Thyroid gland (tissue), 4 donors: ENCODE measurements around the gene JSRP1.

Source experiments
- POLR2A ChIP-seq, 2 donors: fragments of 450-650 bp; IDR thresholded peaks; one replicate each; pipeline ENCODE4 v1.6.1; 2017; ENCODE audit warnings: antibody characterized with exemption in 2 of 2, mild to moderate bottlenecking in 2 of 2, moderate library complexity in 1 of 2
- TF ChIP-seq, protein P1 (sequence below), 6 experiments: fragments of 200-600 bp in 3 of 6; fragments of 450-650 bp in 3 of 6; sonication (generic) in 3 of 6; IDR thresholded peaks; one replicate each; pipeline ENCODE4 v1.5.1; 2016 to 2019; ENCODE audit warnings: antibody characterized with exemption in 6 of 6, mild to moderate bottlenecking in 2 of 6, inconsistent platforms in 1 of 6, moderate library complexity in 1 of 6

DNA sequence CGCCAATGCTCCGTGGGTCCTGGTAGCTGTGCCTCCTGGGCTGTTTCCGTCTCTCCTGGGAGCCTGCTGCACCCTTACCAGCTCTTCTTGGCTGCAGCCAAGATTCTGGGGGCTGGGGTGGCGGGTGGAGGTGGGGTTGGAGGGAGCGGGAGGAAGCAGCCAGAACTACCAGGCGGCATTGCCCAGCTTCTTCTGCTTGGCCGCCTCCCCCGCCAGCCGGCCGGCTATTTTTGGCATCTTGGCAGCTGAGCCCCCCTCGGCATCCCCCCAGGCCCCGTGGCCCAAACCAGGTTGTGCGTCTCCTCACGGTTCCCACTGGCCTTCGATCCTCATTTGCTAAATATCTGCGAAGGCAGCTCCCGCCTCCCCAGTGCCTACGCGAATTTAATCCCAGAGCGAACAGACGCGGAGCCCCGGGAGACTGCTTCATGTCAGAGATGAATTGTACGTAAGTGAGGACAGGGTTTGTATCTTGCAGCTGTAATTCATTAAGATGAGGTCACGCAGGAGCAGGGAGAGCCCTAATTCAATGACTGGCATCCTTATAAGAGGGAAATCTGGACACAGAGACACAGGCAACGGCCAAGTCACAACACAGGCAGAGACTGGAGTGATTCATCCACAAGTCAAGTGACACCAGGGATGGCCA, 38.6 kb upstream of the JSRP1 start:
- TF ChIP-seq POLR2A (IDR thresholded peaks at IDR 0.05) = no peak
- TF ChIP-seq, protein P1, sequence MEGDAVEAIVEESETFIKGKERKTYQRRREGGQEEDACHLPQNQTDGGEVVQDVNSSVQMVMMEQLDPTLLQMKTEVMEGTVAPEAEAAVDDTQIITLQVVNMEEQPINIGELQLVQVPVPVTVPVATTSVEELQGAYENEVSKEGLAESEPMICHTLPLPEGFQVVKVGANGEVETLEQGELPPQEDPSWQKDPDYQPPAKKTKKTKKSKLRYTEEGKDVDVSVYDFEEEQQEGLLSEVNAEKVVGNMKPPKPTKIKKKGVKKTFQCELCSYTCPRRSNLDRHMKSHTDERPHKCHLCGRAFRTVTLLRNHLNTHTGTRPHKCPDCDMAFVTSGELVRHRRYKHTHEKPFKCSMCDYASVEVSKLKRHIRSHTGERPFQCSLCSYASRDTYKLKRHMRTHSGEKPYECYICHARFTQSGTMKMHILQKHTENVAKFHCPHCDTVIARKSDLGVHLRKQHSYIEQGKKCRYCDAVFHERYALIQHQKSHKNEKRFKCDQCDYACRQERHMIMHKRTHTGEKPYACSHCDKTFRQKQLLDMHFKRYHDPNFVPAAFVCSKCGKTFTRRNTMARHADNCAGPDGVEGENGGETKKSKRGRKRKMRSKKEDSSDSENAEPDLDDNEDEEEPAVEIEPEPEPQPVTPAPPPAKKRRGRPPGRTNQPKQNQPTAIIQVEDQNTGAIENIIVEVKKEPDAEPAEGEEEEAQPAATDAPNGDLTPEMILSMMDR (IDR thresholded peaks at IDR 0.05) = no peak
